SK-N-MC (cell line): ENCODE results near the gene HOXB7.

Experiments
- EZH2 ChIP-seq: fragments of 200-600 bp; sonication (generic); IDR thresholded peaks from one replicate; pipeline ENCODE4 v1.6.1; 2017; ENCODE audit warnings: antibody characterized with exemption
- POLR2AphosphoS5 ChIP-seq: IDR thresholded peaks from 2 replicates; pipeline ENCODE4 v1.6.1; 2012; ENCODE audit warnings: mild to moderate bottlenecking, low read depth, low read length, borderline replicate concordance

DNA sequence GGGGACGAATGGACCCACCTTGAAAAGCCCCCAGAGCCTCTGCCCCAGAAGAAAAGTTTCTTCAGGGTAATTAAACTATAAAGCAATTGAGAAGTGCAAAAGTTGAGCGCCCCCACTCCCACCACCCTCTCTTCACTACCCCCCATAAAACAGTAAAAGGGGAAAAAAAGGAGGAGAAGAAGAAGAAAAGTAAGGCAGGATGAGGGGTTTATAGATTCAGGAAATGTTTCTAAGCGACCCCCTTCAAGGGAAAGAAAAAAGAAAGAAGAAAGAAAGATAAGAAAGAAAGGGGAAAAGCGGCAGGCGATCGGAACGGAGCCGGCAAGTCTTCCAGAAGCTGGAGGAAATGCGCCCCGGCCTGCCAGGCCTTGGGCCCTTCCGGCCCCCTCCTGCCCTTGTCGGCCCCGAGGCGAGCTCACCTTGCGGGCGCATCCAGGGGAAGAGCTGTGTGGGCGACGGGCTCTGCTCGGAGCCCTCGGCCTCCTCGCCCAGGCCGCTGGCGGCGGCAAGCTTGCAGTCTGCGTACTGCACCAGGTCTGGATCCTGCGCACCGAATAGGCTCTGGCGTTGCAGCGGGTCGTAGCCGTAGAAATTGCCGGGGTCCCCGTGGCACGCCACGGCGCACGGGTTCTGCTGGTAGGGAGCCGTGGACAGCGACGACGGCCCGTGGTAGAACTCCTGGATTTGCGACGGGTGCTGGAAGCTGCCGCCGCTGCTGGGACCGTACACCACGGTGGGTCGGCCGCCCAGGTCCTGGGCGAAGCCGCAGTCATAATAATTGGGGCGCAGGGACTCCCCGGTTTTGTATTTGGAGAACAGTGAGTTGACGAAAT is 3.3 kb upstream of the HOXB7 start:
- no peak for TF ChIP-seq POLR2AphosphoS5
- no peak for TF ChIP-seq EZH2
